SK-N-MC (cell line): ENCODE data around the gene JDP2.

Source experiments
- DNase-seq: peaks from one replicate; pipeline ENCODE4 v3.0.0-alpha.2; 2011; ENCODE audit warnings: low read depth, low spot score
- H3K27ac ChIP-seq: fragments of 200-600 bp; sonication (generic); 2 replicates; pipeline ENCODE4 v1.5.1; 2016; ENCODE audit warnings: mixed run types
- H3K36me3 ChIP-seq: fragments of 200-600 bp; sonication (generic); 2 replicates; pipeline ENCODE4 v1.6.1; 2017; ENCODE audit warnings: antibody characterized with exemption, low read length, mixed read lengths; ENCODE audit not compliant: insufficient read depth
- H3K4me3 ChIP-seq: fragments of 200-600 bp; sonication (generic); 2 replicates; pipeline ENCODE4 v1.5.1; 2016
- H3K9ac ChIP-seq: fragments of 200-600 bp; sonication (generic); 2 replicates; pipeline ENCODE4 v1.8.0; 2017; ENCODE audit warnings: mixed run types, mixed read lengths; ENCODE audit not compliant: insufficient read length
- H3K9me3 ChIP-seq: fragments of 200-600 bp; sonication (generic); 2 replicates; pipeline ENCODE4 v1.6.1; 2017; ENCODE audit warnings: low read depth, mild to moderate bottlenecking, antibody characterized with exemption, low read length, moderate library complexity, mixed read lengths
- EZH2 ChIP-seq: fragments of 200-600 bp; sonication (generic); IDR thresholded peaks from one replicate; pipeline ENCODE4 v1.6.1; 2017; ENCODE audit warnings: antibody characterized with exemption
- FOXP2 ChIP-seq: optimal IDR thresholded peaks from 2 replicates; pipeline ENCODE3; 2011; ENCODE audit warnings: mild to moderate bottlenecking, moderate library complexity; ENCODE audit not compliant: insufficient read depth; ENCODE audit errors: extremely low read length, control extremely low read depth
- POLR2AphosphoS5 ChIP-seq: IDR thresholded peaks from 2 replicates; pipeline ENCODE4 v1.6.1; 2012; ENCODE audit warnings: mild to moderate bottlenecking, low read depth, low read length, borderline replicate concordance

JDP2 gene

DNA sequence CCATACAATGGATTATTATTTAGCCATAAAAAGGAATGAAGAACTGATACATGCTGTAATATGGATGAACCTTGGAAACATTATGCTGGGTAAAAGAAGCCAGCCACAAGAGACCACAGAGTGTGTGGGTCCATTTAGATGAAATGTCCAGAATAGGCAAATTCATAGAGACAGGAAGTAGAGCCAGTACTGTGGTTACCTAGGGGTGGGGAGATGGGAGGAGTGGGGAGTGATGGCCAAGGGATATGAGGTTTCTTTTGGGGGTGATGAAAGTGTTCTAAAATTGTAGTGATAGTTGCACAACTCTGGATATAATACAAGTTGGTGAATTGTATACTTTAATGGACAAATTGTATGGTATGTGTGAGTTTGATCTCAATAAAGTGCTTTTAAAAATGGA, 18.6 kb downstream of the JDP2 start:
- TF ChIP-seq FOXP2 (no peak), POLR2AphosphoS5 (no peak), EZH2 (no peak)
- Histone ChIP-seq H3K4me3 (no peak overlapping the region), H3K9ac (no peak overlapping the region), H3K9me3 (no peaks in the 10 kb centered on the region), H3K36me3 (peaks cover 58% of the 10 kb centered on the region), H3K27ac (no peak overlapping the region)
- DNase-seq = no peak

DNA sequence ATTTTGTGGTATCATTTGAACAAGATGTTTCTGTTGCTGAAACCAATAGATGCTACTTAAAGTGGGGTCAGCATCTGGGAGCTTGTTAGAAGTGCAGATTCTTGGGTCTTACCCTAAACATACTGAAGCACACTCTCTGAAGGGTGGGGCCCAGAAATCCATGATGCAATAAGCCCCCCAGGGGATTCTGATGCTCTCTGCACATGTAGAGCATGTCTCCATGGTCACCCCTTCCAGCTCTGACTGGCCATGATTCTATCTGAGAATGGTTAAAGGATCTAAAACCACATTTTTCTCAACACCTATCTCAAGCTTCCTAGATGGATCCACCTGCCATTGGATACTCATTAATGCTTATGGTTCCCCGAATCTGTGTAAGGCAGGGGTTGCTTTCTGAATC, 20.4 kb downstream of the JDP2 start:
- TF ChIP-seq EZH2 = no peak
- no peak for TF ChIP-seq POLR2AphosphoS5
- no peak for TF ChIP-seq FOXP2
- Histone ChIP-seq H3K9ac (no peak overlapping the region), H3K4me3 (no peak overlapping the region), H3K9me3 (no peaks in the 10 kb centered on the region), H3K27ac (no peak overlapping the region), H3K36me3 (peaks cover 47% of the 10 kb centered on the region)
- DNase-seq = no peak

DNA sequence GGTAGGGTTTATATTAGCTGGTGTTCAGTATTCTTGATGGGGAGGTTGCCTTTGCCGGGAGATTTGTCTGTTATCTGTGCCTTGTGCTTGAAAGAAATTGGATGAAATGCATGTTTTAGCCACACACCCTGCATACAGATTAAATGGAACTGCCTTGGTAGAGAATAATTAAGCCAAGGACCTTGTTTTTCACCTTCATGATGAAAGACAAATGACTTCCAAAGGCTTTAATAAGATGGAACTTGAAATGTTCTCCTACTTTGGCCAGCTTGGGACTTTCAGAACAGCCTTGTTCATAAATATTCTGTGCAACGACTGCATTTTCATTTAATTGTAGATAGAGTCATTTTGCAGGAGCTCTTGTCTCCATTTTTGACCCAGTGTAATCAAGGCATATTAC, 21.2 kb downstream of the JDP2 start:
- Histone ChIP-seq H3K36me3 (peaks cover 40% of the 10 kb centered on the region), H3K27ac (no peak overlapping the region)
- TF ChIP-seq FOXP2 (no peak), EZH2 (no peak), POLR2AphosphoS5 (no peak)

DNA sequence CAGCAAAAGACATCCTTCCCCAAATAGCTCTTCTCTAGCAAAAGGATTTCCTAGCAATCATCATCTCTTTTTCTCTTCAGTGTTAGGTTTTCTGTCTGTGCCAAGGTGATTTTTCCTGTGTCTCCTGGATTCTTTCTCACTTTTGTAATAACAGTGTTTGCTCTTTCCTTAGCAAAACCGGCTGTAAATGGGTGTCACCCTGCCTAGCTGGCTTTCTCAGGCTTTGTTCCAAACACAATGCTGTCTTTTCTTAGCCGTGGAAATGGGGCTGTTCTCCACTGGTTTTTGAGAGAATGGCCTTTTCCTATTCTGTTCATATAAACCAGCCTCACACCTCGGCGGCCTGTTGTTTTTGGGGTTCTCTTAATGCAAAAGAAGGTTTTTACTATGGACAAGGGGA, 21.9 kb downstream of the JDP2 start:
- H3K27ac ChIP-seq = no peak overlapping the region
- no peak overlapping the region for H3K9ac ChIP-seq
- H3K9me3 ChIP-seq = no peaks in the 10 kb centered on the region
- H3K36me3 ChIP-seq = peaks cover 37% of the 10 kb centered on the region; the same call in 1 of the 2 replicates
- TF ChIP-seq POLR2AphosphoS5 (no peak), EZH2 (no peak), FOXP2 (no peak)
- no peak overlapping the region for H3K4me3 ChIP-seq
- no peak for DNase-seq

More for the DNA sequence above, 21.2 kb downstream of the JDP2 start:
- H3K4me3 ChIP-seq = no peak overlapping the region
- no peaks in the 10 kb centered on the region for H3K9me3 ChIP-seq
- no peak for DNase-seq
- no peak overlapping the region for H3K9ac ChIP-seq

DNA sequence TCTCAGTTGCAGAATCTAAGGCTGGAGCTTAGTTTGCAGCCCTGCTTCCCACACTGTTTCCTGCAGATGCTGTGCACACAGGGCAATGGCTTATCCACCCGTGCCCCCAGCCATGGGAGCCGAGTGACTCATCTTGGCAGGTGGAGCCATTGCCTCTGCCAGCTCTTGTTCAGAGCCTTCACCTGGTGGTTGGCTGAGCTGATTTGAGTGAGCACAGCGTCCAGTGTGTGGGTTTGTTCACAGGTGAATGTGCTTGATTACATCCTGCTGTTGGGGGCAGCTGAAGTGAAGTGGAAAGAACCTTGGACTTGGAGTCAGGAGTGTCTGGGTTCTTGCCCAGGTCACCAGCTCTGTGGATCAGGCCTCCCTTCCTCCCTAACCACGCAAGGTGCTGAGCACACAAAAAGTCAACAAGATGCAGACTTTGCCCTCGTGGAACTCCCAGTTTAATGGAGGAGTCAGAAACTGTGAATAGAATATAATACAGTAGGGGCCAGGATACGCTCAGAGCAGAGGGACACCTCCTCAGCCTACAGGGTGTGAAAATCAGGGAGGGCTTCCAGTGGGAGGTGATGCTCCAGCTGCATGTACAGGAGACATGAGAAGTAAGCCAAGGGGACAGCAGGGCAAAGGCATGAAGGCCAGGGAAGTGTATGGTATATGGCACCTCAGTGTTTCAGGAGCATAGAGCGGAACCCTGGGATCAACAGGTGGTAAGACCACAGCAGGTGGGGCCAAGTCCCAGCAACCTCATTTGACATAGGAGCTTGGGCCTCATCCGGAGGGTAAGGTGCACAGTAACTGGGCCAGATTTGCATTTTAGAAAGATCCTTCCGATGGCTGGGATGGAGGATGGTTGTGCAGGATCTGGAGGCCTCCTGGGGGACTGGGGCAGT, 22.8 kb downstream of the JDP2 start:
- Histone ChIP-seq H3K4me3 (no peak overlapping the region), H3K9ac (no peak overlapping the region), H3K27ac (no peak overlapping the region), H3K36me3 (peaks cover 36% of the 10 kb centered on the region; the same call in 1 of the 2 replicates), H3K9me3 (no peaks in the 10 kb centered on the region)
- TF ChIP-seq FOXP2 = no peak
- TF ChIP-seq EZH2 = no peak
- TF ChIP-seq POLR2AphosphoS5 = no peak
- no peak for DNase-seq

DNA sequence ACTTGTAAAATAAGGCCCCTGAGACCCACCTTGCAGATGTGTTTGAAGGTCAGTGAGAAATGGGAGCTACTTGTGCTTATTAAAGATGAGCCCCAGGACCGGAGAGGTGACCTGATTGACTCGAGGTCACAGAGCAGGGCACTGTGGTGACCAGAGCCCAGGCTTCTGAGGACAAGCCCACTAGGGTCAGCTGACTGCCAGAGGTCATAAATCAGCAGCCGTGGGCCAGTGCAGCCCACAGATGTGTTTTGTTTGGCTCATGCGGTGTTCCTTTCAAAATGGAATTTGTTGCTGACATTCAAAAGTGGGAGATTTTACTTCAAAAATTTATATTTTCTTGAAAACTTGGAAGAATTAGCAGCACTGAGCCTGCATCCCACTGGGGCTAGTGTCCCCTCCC, 24.5 kb downstream of the JDP2 start:
- H3K4me3 ChIP-seq = 0 out of 2 replicates have a peak overlapping the region, but pooled peaks have one; percentile 38
- no peak for DNase-seq
- H3K36me3 ChIP-seq = peaks cover 35% of the 10 kb centered on the region; the same call in 1 of the 2 replicates
- H3K9me3 ChIP-seq = no peaks in the 10 kb centered on the region
- peak overlapping the region; percentile 49 for H3K9ac ChIP-seq
- H3K27ac ChIP-seq = peak overlapping the region; percentile 90
- TF ChIP-seq EZH2 (no peak), POLR2AphosphoS5 (no peak), FOXP2 (no peak)

DNA sequence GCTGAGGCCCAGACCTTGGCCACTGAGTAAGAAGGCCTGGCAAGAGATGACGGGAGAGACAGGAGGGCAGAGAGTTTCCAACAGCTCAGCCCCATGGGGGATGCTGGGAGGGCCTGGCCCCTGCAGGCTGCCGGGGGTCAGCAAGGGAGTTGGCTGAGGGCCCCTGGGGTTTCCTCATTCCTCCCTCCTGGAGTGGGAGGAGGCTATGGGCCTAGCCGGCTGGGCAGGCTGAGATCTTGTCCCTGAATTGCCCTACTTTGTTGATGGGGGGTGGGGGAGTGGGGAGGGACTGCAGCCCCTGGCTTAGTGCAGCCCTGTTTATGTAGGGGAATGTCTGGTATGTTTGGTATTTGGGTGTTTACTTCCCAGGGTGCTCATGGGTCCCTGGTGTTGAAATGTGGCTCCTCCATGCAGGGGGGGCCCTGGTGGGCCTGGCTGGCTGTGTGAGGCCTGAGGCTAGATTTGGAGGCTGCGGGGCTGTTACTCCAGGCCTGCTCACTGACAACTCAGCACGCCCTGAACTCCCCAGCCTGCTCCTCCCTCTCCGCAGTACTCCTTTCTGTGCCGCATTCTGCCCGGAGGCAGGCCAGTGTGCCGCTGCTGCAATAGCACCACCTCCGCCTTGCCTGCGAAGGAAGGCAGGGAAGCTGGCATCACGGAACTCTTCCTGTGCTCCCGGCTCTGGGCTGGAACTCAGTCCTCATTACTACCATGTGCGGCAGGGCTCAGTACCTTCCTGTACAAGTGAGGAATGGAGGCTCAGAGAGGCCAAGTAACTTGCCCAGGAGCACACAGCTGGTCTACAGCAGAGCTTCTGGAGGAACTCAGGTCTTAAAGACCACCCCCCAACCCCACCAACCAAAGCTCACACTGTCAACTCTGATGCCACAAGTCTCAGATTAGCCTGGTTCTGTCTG, 25.3 kb downstream of the JDP2 start:
- H3K9ac ChIP-seq = peak overlapping the region; percentile 68
- peak; percentile 40 for DNase-seq

More for the DNA sequence above, 25.3 kb downstream of the JDP2 start:
- Histone ChIP-seq H3K27ac (peak overlapping the region; percentile 90), H3K36me3 (peaks cover 32% of the 10 kb centered on the region; the same call in 1 of the 2 replicates), H3K9me3 (no peaks in the 10 kb centered on the region), H3K4me3 (peak overlapping the region; percentile 38)
- TF ChIP-seq FOXP2 (peak; percentile 97), POLR2AphosphoS5 (0 out of 2 replicates have a peak, but pooled peaks have one; percentile 38), EZH2 (no peak)
